ENCODE results near the gene KLHL29. TPM values are rescaled to one million over a fixed set of nuclear protein-coding genes. Genes with fewer than 3 reads are reported as not detected.

Gene KLHL29
- total RNA-seq, 1 donor from 2014 or later = 8.4 TPM

- no peak overlapping the region for H3K4me3 Mint-ChIP-seq
- H3K27ac Mint-ChIP-seq (ENCODE audit: unreplicated experiment) = no peak overlapping the region
- TF ChIP-seq, protein P1, sequence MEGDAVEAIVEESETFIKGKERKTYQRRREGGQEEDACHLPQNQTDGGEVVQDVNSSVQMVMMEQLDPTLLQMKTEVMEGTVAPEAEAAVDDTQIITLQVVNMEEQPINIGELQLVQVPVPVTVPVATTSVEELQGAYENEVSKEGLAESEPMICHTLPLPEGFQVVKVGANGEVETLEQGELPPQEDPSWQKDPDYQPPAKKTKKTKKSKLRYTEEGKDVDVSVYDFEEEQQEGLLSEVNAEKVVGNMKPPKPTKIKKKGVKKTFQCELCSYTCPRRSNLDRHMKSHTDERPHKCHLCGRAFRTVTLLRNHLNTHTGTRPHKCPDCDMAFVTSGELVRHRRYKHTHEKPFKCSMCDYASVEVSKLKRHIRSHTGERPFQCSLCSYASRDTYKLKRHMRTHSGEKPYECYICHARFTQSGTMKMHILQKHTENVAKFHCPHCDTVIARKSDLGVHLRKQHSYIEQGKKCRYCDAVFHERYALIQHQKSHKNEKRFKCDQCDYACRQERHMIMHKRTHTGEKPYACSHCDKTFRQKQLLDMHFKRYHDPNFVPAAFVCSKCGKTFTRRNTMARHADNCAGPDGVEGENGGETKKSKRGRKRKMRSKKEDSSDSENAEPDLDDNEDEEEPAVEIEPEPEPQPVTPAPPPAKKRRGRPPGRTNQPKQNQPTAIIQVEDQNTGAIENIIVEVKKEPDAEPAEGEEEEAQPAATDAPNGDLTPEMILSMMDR (conservative IDR thresholded peaks at IDR 0.05) = no peak
- H3K4me1 Mint-ChIP-seq = peaks cover 29% of the 10 kb centered on the region
- H3K27me3 Mint-ChIP-seq (ENCODE audit: low read depth) = no peaks in the 10 kb centered on the region
- H3K36me3 Mint-ChIP-seq (ENCODE audit: low read depth) = no peaks in the 10 kb centered on the region
- DNase-seq (ENCODE audit: low read depth, low spot score) = no peak
- H3K9me3 Mint-ChIP-seq = no peaks in the 10 kb centered on the region
These were observed 27.7 kb downstream of the KLHL29 start for GRCh38 chr2:23412556-23413155.

- no peak overlapping the region for H3K4me3 Mint-ChIP-seq
- no peak for DNase-seq (ENCODE audit: low read depth, low spot score)
- TF ChIP-seq, protein P1 (conservative IDR thresholded peaks at IDR 0.05) = no peak
- no peaks in the 10 kb centered on the region for H3K36me3 Mint-ChIP-seq (ENCODE audit: low read depth)
- H3K27me3 Mint-ChIP-seq (ENCODE audit: low read depth) = no peaks in the 10 kb centered on the region
- H3K9me3 Mint-ChIP-seq = no peaks in the 10 kb centered on the region
- H3K4me1 Mint-ChIP-seq = peaks cover 32% of the 10 kb centered on the region
- no peak overlapping the region for H3K27ac Mint-ChIP-seq (ENCODE audit: unreplicated experiment)
These were observed 28.7 kb downstream of the KLHL29 start for GRCh38 chr2:23413641-23414040.

DNA sequence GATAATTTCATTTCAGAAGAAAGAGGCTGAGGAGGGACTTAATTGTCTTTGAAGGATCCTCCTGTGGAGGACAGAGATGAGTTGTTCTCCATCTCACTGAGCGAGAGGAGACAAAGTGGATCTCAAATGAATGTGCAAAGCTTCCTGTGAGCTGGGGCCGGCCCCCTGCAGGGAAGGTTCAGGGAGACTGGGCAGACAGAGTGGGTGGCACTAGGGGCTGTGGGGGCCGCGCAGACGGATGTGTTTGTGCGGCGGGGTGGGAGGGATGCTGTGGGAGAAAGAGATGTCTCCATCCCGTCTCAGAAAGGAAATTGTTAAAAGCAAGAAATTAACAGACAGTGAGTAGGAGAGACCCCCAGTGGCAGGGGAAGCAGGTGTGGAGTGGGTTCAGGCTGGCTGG is 29.1 kb downstream of the KLHL29 start:
- DNase-seq (ENCODE audit: low read depth, low spot score) = no peak
- peaks cover 36% of the 10 kb centered on the region for H3K4me1 Mint-ChIP-seq
- H3K9me3 Mint-ChIP-seq = no peaks in the 10 kb centered on the region
- no peaks in the 10 kb centered on the region for H3K27me3 Mint-ChIP-seq (ENCODE audit: low read depth)
- TF ChIP-seq, protein P1 (conservative IDR thresholded peaks at IDR 0.05) = no peak
- peak overlapping the region; percentile 64 for H3K27ac Mint-ChIP-seq (ENCODE audit: unreplicated experiment)
- H3K4me3 Mint-ChIP-seq = no peak overlapping the region
- H3K36me3 Mint-ChIP-seq (ENCODE audit: low read depth) = no peaks in the 10 kb centered on the region

- TF ChIP-seq, protein P1 (conservative IDR thresholded peaks at IDR 0.05) = peak; percentile 13
- Mint-ChIP-seq H3K27me3 (ENCODE audit: low read depth) (no peaks in the 10 kb centered on the region), H3K9me3 (no peaks in the 10 kb centered on the region), H3K4me3 (no peak overlapping the region), H3K4me1 (peaks cover 39% of the 10 kb centered on the region), H3K27ac (ENCODE audit: unreplicated experiment) (no peak overlapping the region), H3K36me3 (ENCODE audit: low read depth) (no peaks in the 10 kb centered on the region)
- DNase-seq (ENCODE audit: low read depth, low spot score) = no peak
These were observed 29.9 kb downstream of the KLHL29 start for GRCh38 chr2:23414871-23415270.

- H3K27me3 Mint-ChIP-seq (ENCODE audit: low read depth) = no peaks in the 10 kb centered on the region
- no peak for DNase-seq (ENCODE audit: low read depth, low spot score)
- TF ChIP-seq, protein P1 (conservative IDR thresholded peaks at IDR 0.05) = no peak
- H3K27ac Mint-ChIP-seq (ENCODE audit: unreplicated experiment) = peak overlapping the region; percentile 52
- no peak overlapping the region for H3K4me3 Mint-ChIP-seq
- H3K4me1 Mint-ChIP-seq = peaks cover 45% of the 10 kb centered on the region
- H3K36me3 Mint-ChIP-seq (ENCODE audit: low read depth) = no peaks in the 10 kb centered on the region
- H3K9me3 Mint-ChIP-seq = no peaks in the 10 kb centered on the region
These were observed 32.3 kb downstream of the KLHL29 start for GRCh38 chr2:23417310-23417709.
